ENCODE measurements around the gene TLX1.
A peak's percentile ranks its signal among the peaks of the same experiment; 100 is the strongest.

TLX1 gene

GRCh38 chr10:101134299-101135127 lies 3.4 kb downstream of the TLX1 start:
- DNase-seq (ENCODE audit: low read depth in 3 of 3), result no peak

- DNase-seq (ENCODE audit: low read depth in 3 of 3), result no peak
These were observed 4.3 kb downstream of the TLX1 start for GRCh38 chr10:101135141-101136006.

- DNase-seq (ENCODE audit: low read depth in 3 of 3), result no peak
These were observed 5.1 kb downstream of the TLX1 start for GRCh38 chr10:101136007-101136707.

- no peak for DNase-seq (ENCODE audit: low read depth in 3 of 3)
These were observed 5.6 kb downstream of the TLX1 start for GRCh38 chr10:101136708-101137121.

DNA sequence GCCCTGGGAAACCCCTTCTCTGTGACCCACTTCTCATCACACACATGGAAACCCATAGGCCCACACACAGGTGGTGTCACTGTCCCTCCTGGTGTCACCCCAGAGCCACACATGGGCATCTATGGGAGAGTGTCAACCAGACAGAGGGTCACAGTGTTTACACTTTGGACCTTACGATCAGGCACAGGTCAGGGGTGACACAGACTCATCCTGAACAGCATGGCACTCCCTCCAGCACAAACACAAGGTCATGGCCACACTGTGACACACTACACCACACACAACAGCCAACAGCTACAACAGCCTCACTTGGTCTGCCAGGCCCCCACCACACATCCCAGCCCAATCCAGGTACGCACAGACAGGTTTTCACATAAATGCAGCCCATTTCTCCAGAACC lies 6.2 kb downstream of the TLX1 start:
- no peak for DNase-seq (ENCODE audit: low read depth in 3 of 3)

GRCh38 chr10:101138788-101139420 lies 7.8 kb downstream of the TLX1 start:
- no peak for DNase-seq (ENCODE audit: low read depth in 3 of 3)

DNA sequence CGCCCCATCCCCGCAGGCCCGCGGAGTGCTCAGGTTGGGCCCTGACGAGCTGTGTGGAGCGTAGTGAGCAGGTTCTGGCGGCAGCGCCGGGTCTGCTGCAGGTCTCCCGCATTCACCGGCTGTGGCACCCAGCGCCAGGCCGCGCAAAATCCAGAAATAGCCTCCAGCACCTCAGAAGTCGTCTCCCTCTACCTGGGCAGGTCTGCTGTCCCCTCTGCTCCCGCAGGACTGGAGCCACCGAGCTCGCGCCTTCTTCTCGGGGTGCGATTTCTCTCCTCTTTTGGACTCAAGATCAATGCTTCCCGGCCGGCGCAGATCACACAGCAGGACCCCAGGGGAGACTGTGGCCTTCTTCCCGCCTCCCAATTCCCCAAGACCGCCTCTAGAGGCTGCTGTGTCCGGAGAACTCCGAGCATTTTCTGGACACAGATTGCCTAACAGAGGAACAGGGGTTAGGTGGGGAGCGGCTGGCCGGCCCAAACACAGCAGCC lies 8.4 kb downstream of the TLX1 start:
- no peak for DNase-seq (ENCODE audit: low read depth in 3 of 3)

DNA sequence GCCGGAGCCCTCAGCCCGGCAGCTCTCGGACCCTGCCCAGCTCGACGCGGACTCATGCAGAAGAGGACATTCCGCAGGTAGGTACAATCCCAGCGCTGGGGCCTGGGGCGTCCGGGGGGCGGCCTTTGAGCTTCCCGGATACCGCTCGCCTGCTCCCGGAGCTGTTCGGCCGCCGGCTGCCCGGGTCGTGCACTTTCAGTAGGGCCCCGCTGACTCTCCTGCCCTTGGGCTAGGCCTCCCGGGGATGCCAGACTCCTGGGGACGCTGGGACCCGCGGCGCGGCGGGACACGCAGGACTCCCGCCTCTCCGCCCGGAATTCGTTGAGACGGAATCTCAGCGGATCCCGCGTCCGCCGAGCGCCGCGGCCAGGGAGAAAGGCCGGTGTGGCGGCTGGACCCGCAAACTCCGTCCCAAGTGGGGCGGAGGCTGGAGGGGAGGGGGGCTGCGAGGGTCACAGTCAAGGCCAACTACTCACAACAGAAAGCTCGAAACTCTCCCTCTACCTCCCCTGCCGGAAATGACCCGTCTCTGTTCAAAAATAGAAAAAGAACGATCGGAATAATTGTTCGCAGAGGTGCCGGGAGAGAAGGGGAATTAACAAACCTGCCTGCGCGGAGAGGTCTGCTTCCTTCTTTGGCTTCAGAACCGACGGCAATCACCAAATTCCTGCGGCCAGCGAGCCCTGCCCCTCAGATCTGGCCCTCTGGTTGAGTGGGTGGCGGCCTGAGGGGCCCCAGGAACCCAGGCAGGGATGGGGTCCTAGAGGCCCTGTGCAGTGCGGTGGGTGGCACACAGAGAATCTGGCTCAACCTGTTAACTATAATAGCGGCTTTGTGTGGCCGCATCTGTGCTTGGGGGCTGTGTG lies 9.2 kb downstream of the TLX1 start:
- DNase-seq (ENCODE audit: low read depth in 3 of 3), result no peak

- no peak for DNase-seq (ENCODE audit: low read depth in 3 of 3)
These were observed 10.0 kb downstream of the TLX1 start for GRCh38 chr10:101140950-101141615.

GRCh38 chr10:101141616-101142532 lies 10.8 kb downstream of the TLX1 start:
- peak; percentile 65 to 85 (median 70) for DNase-seq (ENCODE audit: low read depth in 3 of 3)

DNA sequence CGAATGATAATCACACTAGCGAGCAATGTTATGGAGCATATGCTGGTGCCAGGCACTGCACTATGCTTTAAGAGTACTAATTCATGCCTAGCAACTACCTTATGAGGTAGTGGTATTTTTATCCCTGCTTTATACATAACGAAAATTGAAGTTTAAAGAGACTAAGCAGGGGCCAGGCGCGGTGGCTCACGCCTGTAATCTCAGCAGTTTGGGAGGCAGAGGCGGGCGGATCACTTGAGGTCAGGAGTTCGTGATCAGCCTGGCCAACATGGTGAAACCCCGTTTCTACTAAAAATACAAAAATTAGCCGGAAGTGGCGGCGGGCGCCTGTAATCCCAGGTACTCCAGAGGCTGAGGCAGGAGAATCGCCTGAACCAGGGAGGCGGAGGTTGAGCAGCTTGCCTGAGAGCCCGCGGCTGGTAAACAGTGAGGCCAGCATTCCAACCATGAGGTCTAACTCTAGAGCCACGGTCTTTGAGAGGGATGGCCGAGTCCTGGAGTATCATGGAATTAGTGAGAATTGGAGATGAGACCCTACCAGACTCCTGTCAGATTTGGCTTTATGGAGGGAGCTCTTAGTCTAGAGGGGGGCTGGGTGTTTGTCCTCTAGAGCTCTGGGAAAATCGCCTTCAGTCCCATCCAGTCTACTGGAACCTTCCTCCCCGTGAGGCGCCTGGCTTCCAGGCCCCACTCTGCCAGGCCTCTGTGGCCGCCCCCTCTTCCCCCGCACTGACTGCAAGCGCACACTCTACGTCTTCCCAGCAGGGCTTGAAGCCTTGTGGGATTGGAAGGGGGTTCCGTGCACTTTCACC lies 11.6 kb downstream of the TLX1 start:
- no peak for DNase-seq (ENCODE audit: low read depth in 3 of 3)

GRCh38 chr10:101143345-101143630 lies 12.2 kb downstream of the TLX1 start:
- DNase-seq (ENCODE audit: low read depth in 3 of 3), result no peak

GRCh38 chr10:101144053-101144452 lies 13.0 kb downstream of the TLX1 start:
- DNase-seq (ENCODE audit: low read depth in 3 of 3), result no peak

DNA sequence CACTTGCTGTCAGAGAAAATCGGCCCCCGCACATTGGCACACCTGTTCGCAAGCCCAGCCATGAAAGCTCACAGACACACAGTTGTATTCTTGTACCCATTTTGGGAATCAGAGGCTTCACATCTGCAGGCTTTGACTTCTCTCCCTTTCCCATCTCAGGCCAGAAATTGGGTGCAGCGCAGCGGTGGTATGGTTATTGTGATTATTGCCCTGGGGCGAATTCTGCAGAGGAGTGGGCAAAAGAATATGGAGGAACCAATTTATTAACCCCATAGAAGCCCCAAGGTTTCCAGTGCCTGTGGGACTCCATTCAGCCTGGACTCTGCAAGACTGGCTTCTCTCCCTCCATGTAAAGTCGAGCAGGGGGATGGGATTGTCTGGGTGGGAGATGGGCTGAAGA lies 14.0 kb downstream of the TLX1 start:
- no peak for DNase-seq (ENCODE audit: low read depth in 3 of 3)

GRCh38 chr10:101145750-101146391 lies 14.8 kb downstream of the TLX1 start:
- DNase-seq (ENCODE audit: low read depth in 3 of 3), result no peak

DNA sequence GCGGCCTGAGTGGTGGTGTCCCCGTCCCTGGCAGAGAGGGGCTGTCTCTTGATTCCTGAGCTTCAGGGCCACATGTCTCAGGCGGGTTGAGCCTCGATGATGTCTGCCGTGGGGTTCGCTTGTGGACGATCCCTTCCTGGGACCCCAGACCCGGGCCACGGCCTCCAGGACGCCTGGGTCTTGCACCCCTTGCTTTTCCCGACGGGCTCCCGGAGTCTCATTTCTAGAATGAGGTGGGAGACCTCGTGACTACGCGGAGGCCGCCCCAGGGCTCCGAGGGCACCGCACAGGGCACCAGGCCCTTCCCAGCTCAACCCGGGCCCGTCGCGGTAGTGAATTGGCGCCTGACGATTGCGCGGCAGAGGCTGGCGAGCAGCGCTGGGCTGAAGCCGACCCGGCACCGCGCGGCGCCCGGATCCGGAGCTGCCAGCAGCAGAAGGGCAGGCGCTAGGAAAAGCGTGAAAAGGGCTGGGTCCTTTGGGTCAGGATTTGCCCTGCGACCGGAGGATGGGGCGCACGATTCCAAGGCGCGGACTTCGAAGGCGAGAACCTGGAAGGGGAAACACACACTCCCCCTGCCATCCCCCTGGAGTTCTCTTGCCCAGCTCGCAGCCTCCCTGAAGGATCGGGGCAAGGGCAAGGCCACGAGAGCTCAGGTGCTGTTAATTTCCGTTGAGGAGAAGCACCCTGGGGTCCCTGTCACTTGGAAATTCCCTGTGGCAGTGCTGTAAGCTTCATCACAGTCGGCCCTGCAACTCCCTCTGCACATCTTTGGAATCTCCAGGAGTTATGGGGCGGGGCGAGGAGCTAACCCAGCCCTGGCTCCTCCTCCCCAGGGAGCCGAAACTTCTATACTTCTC lies 15.5 kb downstream of the TLX1 start:
- no peak for DNase-seq (ENCODE audit: low read depth in 3 of 3)

GRCh38 chr10:101151395-101151794 lies 20.3 kb downstream of the TLX1 start:
- DNase-seq (ENCODE audit: low read depth in 3 of 3), result no peak

Measured in stimulated activated CD4-positive, alpha-beta T cell treated with anti-CD3 and anti-CD28 coated beads, TNF-alpha, amount 100 ng/mL, for 24 hours (primary cell).